Uterus (tissue), 2 donors: ENCODE measurements around the gene ADM2.

Experiments used
- CTCF ChIP-seq, 4 experiments: fragments of 200-600 bp in 2 of 4; fragments of 450-650 bp in 2 of 4; sonication (generic) in 2 of 4; IDR thresholded peaks; one replicate each; pipeline ENCODE4 v1.5.1; 2016 to 2019; ENCODE audit warnings: antibody characterized with exemption in 4 of 4, mild to moderate bottlenecking in 2 of 4, moderate library complexity in 1 of 4
- POLR2A ChIP-seq, 2 donors: fragments of 450-650 bp; IDR thresholded peaks; one replicate each; pipeline ENCODE4 v1.6.1; 2016; ENCODE audit warnings: antibody characterized with exemption in 2 of 2, mild to moderate bottlenecking in 1 of 2, moderate library complexity in 1 of 2

DNA sequence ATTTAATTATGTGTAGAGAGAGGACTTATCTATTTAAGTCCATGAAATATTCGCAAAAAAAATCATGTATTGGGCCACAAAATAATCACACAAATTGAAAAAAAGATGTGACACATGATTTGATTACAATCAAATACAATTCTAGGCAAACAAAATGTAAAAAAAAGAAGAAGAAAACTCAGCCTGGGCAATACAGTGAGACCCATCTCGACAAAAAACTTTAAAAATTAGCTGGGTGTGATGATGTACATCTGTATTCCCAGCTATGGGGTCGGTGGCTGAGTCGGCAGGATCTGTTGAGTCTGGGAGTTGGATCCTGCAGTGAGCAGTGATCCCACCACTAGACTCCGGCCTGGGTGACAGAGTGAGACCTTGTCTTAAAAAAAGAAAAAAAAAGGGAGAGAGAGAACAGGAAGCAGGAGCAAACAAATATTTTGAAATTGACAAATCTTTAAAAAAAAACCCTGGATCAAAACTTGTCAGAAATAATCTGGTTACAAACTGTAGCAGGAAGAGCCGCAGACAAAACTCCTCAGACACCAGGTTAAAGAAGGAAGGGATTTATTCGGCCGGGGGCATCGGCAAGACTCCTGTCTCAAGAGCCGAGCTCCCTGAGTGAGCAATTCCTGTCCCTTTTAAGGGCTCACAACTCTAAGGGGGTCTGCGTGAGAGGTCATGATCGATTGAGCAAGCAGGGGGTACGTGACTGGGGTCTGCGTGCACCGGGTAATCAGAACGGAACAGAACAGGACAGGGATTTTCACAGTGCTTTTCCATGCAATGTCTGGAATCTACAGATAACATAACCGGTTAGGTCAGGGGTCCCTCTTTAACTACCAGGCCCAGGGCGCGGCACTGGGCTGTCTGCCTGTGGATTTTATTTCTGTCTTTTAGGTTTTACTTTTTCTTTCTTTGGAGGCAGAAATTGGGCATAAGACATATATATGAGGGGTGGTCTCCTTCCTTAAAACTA is 51.8 kb downstream of the ADM2 start:
- no peak for TF ChIP-seq CTCF (IDR thresholded peaks at IDR 0.05)
- no peak for TF ChIP-seq POLR2A (IDR thresholded peaks at IDR 0.05)
